ENCODE data around the gene SEC23B. TPM values are rescaled to one million over a fixed set of nuclear protein-coding genes. Genes with fewer than 3 reads are reported as not detected.
"Not testable (repeated sequence)": the region's sequence is repeated elsewhere in the genome, so short reads cannot be mapped to it uniquely, and the experiment has no call there.

The SEC23B gene
- total and polyA plus RNA-seq, 3 donors from 2014 or later, result 65.0 to 96.0 (median 68.8) TPM

DNA sequence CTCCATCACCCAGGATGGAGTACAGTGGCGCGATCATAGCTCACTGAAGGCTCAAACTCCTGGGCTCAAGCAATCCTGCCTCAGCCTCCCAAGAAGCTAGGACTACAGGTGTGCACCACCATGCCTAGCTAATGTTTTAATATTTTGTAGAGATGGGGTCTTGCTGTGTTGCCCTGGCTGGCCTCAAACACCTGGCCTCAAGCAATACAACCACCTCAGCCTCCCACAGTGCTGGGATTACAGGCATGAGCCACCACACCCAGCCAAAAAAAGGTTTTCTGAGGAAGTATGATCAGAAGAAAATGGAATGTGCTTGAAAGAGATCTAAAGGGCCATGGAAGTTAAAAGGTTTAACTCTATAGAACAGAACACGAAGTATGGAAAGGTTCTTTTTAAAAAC lies 19.4 kb upstream of the SEC23B start:
- Histone ChIP-seq H3K27ac (no peak overlapping the region), H3K4me3 (no peak overlapping the region), H3K27me3 (no peaks in the 10 kb centered on the region), H3K36me3 (ENCODE audit: low read depth, missing control alignments) (no peaks in the 10 kb centered on the region), H3K4me1 (no peaks in the 10 kb centered on the region), H3K9me3 (no peaks in the 10 kb centered on the region)
- no peak for DNase-seq
- TF ChIP-seq, protein P1, sequence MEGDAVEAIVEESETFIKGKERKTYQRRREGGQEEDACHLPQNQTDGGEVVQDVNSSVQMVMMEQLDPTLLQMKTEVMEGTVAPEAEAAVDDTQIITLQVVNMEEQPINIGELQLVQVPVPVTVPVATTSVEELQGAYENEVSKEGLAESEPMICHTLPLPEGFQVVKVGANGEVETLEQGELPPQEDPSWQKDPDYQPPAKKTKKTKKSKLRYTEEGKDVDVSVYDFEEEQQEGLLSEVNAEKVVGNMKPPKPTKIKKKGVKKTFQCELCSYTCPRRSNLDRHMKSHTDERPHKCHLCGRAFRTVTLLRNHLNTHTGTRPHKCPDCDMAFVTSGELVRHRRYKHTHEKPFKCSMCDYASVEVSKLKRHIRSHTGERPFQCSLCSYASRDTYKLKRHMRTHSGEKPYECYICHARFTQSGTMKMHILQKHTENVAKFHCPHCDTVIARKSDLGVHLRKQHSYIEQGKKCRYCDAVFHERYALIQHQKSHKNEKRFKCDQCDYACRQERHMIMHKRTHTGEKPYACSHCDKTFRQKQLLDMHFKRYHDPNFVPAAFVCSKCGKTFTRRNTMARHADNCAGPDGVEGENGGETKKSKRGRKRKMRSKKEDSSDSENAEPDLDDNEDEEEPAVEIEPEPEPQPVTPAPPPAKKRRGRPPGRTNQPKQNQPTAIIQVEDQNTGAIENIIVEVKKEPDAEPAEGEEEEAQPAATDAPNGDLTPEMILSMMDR (IDR thresholded peaks at IDR 0.05), result no peak
- no peak for TF ChIP-seq POLR2A (IDR thresholded peaks at IDR 0.05)
- WGBS, 2 donors, result 97 to 99% methylated on average over 3 of the region's 3 CpGs
- intact Hi-C loops (cut with DNase I; ENCODE audit: low total_unique reads), result no loop called here

DNA sequence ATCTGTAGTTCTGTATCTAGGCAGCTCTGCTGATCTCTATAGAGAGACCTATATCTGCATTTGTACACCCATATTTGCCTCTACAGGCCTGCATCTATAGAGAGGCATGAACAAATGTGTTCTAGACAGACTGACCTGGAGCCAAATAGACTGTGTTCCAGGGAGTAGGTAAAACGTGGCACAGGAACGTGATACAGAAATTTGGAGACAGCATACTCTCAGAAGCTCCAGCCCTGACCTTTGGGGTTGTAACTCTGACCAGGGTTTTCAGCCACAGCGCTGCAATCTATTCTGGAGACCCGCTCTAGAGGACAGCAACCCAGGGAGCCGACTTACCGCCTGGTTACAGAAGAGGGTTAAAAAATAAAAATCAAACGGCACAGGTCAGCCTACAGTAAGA lies 11.7 kb upstream of the SEC23B start:
- WGBS, 2 donors, result 7 to 8% methylated on average over 7 of the region's 7 CpGs
- H3K9me3 ChIP-seq, result no peaks in the 10 kb centered on the region
- H3K4me1 ChIP-seq, result peaks cover 8% of the 10 kb centered on the region
- H3K4me3 ChIP-seq, result peak overlapping the region in 1 of 2 donors; percentile 82
- intact Hi-C loops (cut with DNase I; ENCODE audit: low total_unique reads), result no loop called here
- no peaks in the 10 kb centered on the region for H3K36me3 ChIP-seq (ENCODE audit: low read depth, missing control alignments)
- no peak for DNase-seq
- no peaks in the 10 kb centered on the region for H3K27me3 ChIP-seq
- H3K27ac ChIP-seq, result no peak overlapping the region
- TF ChIP-seq, protein P1 (IDR thresholded peaks at IDR 0.05), result no peak
- TF ChIP-seq POLR2A (IDR thresholded peaks at IDR 0.05), result no peak

DNA sequence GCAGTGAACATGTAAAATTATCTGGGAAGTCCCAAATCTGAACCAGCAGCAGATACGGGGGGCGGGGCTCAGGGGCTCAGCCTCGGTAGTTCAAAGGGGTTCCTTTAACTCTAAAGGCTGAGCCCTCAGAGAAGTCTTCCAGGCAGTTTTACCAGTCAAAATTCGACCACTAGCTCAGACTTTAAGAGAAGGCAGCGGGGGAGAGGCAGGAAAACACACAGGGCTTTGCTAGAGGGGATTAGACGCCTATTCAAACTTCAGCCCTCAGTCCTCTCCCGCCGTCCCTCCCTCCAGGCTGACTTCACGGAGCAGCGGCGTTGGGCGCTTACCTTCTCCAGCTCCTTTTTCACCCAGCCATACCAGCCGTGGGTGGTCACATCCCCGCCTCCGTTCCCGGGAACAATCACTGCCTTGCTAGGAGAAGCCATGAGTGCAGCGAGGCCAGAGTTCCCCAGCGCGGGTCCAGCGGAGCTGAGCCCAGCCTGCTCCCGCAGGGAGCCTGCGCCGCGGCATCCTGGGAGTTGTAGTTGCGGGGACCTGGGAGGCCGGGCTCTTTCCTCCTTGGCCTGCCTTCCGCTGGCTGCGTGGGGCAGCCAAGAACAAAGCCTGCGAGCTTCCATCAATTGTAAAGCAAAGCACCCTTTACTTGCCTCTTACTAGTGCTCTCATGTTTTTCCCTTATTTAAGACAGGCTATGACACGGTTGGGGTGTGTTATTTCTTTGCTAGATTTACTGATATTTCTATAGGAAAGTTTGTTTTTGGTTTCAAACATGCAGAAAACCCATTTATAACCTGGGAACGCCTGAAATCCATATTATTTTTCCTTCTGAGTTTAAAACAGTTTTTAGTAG lies 10.8 kb upstream of the SEC23B start, which contains the start of gene RBBP9:
TSS of gene RBBP9 (minus strand) at position 486 of the 853 bp plus-strand sequence. CDS start at position 428, 58 bp downstream.
- Histone ChIP-seq H3K27ac (peak within 1 kb of the TSS; percentile 3 to 53), H3K27me3 (no peaks in the 10 kb centered on the region), H3K9me3 (no peaks in the 10 kb centered on the region), H3K4me1 (peaks cover 8% of the 10 kb centered on the region), H3K4me3 (peak within 1 kb of the TSS; percentile 43 to 82), H3K36me3 (ENCODE audit: low read depth, missing control alignments) (no peaks in the 10 kb centered on the region)
- no peak for TF ChIP-seq POLR2A (IDR thresholded peaks at IDR 0.05)
- TF ChIP-seq, protein P1 (IDR thresholded peaks at IDR 0.05), result no peak
- 3% methylated on average over 17 to 31 of the region's 31 CpGs for WGBS, 2 donors
- intact Hi-C loops (cut with DNase I; ENCODE audit: low total_unique reads), result no loop called here
- DNase-seq, result peak; percentile 90

DNA sequence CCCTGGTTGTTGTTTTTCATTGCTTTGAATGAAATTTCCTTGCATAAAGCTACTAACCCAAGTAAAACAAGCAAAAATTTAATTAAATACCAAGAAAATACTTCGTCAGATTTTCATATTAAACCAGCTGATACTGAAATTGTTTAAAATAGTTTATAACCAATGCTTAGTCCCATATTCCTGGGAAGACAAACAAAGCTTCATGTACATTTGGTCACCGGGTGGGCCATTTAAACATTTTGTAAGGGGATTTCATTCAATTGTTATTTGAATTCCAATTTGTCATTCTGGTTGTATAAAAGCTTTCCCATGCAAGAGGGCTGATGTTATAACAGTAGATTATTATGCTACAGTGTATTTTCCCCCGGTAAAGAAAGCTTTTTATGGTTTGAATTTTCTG lies 10.1 kb upstream of the SEC23B start:
- Histone ChIP-seq H3K4me1 (peaks cover 8% of the 10 kb centered on the region), H3K27ac (peak overlapping the region in 1 of 2 donors; percentile 53), H3K27me3 (no peaks in the 10 kb centered on the region), H3K36me3 (ENCODE audit: low read depth, missing control alignments) (no peaks in the 10 kb centered on the region), H3K4me3 (peak overlapping the region in 1 of 2 donors; percentile 82), H3K9me3 (no peaks in the 10 kb centered on the region)
- WGBS, 2 donors, result 77 to 81% methylated on average over 3 of the region's 3 CpGs
- intact Hi-C loops (cut with DNase I; ENCODE audit: low total_unique reads), result no loop called here
- TF ChIP-seq, protein P1 (IDR thresholded peaks at IDR 0.05), result no peak
- TF ChIP-seq POLR2A (IDR thresholded peaks at IDR 0.05), result no peak
- no peak for DNase-seq

DNA sequence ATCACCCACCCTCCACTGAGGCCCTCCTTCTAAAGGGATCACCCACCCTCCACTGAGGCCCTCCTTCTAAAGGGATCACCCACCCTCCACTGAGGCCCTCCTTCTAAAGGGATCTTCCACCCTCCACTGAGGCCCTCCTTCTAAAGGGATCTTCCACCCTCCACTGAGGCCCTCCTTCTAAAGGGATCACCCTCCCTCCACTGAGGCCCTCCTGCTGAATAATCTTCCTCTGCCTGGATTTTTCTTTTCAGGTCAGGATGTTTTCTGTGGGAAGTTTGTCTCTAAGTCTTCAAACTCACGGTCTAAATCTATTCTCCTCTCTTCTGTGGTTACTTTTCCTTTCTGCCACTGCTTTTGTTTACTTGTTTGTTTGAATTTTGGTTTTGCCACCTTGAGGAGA lies 6.1 kb upstream of the SEC23B start:
- DNase-seq; intact Hi-C loops (cut with DNase I; ENCODE audit: low total_unique reads); H3K4me3 ChIP-seq; H3K27me3 ChIP-seq; H3K9me3 ChIP-seq; H3K4me1 ChIP-seq; H3K36me3 ChIP-seq (ENCODE audit: low read depth, missing control alignments); H3K27ac ChIP-seq: not testable (repeated sequence)
- 88 to 89% methylated on average over 1 of the region's 1 CpG for WGBS, 2 donors

Data from testis (tissue), 3 donors.